IPS-NIHi7 (cell line): ENCODE results near the gene SLC25A11.
A peak's percentile ranks its signal among the peaks of the same experiment; 100 is the strongest.

Source experiments
- DNase-seq: peaks from one replicate; pipeline ENCODE4 v3.0.0; 2012; ENCODE audit warnings: mixed read lengths; ENCODE audit errors: extremely low spot score

SLC25A11 gene, protein sequence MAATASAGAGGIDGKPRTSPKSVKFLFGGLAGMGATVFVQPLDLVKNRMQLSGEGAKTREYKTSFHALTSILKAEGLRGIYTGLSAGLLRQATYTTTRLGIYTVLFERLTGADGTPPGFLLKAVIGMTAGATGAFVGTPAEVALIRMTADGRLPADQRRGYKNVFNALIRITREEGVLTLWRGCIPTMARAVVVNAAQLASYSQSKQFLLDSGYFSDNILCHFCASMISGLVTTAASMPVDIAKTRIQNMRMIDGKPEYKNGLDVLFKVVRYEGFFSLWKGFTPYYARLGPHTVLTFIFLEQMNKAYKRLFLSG

DNA sequence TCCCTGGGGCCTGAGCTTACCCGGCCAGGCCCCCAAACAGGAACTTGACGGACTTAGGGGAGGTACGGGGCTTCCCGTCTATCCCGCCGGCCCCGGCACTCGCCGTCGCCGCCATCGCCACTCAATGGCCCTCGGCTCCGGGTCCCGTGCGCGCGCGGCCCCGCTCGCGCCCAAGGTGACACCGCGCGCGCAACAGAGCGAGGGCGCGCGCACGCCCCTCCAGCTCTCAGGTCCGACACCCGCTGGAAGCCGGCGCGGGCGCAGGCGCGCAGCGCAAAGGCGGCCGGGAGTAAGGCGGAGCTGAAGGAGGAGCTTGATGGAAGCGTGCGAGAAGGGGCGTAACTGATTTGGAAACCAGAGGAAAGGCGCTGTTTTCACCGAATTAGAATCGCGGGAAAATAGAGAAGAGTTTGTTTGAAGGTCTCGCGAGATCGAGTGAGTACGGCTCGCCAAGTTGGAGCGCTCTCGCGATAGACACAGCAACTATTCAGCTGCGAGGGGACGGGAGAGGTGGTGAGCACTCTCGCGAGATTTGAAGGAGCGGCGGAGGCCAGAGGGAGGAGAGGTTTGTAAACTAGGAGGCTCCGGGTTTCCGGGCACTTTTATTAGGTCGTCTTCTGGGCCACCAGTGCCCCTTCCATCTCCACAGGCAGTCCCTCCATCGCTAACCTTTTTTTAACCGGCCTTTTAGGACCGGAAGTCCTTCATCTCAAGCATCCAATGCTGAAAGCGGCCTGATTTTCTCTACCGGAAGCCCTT is at the start of gene SLC25A11, which contains the start of gene RNF167:
SLC25A11 (minus strand) TSS at position 251 of the 759 bp plus-strand sequence; CDS start at position 115, 136 bp downstream.
RNF167 (plus strand) TSS at position 473 of the 759 bp plus-strand sequence. CDS start 642 bp downstream, outside the sequence.
- peak; percentile 96 for DNase-seq

DNA sequence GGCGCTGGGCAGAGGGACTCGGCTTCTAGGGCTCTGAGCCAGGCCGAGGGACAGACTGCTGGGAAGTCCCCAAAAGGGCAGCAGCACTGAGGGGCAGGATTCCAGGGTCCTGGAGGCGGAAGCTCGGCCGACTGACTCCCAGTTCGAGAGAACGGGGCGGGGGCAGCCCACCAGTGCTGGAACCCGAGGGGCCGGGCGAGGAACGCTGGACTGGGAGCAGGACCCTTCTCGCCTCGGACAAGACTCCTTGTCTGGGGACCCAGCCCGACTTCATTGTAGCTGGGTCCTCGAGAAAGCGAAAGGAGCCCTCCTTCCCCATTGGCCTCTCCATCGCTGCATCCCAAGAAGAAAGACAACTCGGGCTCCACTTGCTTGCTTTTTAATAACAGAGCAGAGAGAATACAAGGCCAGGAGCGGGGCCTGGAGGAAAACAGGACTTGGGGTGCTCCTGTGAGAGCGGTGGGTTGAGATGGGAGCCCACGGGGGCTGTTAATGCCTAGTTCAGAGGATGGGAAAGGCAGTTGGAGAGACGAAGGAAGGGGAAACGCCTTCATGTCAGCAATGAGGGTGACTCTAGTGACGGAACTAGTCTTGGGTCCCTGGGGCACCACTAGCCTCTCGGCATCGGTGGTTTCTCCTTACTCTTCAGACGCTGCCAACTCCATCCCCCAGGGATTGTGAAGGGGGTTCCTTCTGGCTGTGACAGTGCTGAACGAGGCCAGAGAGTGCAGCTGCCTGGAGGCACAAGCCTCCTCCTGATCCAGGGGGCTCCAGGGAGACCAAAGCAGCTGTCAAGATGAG is 48.1 kb upstream of the SLC25A11 start:
- no peak for DNase-seq

DNA sequence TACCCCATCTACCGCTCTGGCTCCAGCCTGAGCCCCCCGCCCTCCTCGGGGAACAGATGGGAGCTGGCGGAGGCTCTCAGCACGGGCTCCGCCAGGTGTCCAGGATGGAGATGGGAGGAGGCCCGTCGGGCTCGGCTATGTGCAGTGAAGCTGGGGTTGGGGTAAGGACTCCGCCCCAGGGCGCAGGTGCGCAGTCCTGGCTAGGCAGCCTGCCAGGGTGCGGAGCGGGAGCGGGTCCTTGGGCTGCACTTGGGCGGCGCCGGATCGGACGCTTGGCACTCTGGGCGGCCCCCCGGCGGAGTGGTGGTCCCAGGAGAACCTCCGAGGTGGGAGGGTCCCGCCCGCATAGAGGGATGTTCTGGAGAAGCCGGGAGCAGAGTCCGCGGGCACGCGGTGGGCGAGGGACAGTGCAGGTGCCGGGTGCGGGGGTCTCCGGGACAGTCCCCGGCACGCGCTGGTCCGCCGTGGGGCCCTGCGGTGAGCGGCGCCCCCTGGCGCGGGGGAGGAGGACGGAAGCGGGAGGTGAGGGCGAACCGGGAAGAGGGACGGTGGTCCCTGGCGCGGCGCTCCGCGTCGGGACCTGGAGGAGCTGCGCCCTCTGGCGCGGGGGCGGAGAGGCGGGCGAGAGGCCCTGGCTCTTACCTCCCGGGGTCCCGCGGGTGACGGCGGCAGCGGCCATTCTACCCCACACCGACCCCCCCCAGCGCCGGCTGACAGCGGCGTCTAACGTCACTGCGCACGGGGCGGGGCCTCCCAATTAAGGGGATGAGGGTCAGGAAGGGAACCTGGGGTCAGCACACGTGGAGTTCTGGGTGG is 47.3 kb upstream of the SLC25A11 start, which contains the start of gene CAMTA2:
CAMTA2 (minus strand) TSS at position 725 of the 816 bp plus-strand sequence. CDS start 1,453 bp downstream, outside the sequence.
- peak; percentile 78 for DNase-seq

DNA sequence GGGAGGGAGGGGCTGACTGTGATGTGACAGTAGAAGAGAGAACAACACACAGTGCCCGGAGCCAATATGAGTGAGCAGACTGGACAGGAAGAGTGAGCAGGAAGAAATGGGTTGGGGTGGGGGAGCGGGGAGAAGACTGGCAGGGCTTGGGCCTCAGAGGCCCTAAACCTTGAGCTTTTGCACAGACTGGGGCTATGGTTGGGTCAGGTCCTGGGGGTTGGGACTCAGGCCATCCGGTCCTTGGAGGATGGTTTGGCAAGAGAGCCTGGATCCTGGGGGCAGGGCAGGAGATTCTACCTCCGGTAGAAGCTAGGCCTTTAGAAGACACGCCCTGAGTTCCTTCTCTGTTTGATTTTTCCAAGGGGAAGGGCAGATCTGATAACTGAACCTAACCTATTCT is 46.6 kb upstream of the SLC25A11 start:
- DNase-seq, result no peak

DNA sequence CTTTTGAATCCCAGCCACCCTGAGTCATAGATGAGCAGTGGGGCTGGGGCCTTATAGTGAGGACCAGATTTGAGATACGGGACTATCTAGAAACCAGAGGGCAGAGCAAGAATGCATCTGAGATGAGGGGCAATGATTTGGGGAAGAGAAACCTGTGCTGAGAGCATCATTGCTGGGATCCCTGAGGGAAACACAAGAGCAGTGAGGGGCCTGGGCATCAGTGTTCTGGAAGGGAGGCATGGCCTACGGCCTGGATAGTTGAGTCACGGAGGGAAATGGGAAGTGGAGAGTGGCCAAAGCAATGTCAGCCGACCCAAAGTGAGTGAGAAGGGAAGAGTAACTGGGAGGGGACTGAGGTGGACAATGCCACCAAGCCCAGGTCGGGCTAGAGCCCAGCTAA is 42.5 kb upstream of the SLC25A11 start:
- no peak for DNase-seq

DNA sequence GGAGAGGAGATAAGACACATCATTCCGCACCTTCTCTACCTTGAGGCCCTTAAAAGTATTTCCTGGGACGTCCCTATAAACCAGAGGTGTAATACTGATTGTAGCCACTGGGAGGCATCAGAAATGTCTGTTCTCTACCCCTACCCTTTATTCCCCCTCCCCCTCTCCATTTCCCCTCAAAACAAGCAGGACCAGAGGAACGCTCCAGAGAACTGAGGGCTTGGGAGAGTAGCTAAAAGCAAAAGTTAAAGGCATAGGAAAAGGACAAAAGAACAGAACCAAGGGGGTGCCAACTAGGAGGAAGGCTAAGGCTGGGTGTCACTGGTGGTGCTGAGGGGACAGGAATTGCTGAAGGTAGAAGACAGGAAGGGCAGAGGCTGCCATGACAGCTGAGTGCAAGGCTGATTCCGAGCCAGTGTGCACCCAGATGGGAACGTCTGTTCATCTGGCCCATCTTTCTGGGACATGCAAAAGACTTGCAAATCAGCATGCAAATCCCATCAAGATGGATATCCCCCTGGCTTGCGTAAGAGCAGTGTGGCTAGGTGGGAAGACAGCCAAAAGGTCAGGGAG is 40.9 kb upstream of the SLC25A11 start:
- DNase-seq, result peak; percentile 84

DNA sequence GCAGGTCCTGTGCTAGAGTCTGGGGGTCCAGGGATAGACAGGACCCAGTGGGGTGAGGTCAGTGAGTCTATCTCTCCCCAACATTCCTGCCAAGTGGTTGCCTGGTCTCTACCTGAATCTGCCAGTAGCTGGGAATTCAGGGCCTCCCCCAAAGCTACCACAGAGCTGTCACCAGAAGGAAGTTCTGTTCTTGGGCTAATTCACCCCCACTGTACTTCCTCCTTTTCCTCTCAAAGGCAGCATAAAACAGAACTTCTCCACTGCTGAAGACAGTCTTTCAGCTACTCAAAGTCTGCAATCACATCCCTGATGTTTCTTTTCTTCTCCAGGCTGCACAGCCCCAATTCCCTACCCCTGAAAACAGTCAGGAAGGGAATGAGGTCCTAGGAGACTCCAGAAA is 38.9 kb upstream of the SLC25A11 start:
- DNase-seq, result no peak

DNA sequence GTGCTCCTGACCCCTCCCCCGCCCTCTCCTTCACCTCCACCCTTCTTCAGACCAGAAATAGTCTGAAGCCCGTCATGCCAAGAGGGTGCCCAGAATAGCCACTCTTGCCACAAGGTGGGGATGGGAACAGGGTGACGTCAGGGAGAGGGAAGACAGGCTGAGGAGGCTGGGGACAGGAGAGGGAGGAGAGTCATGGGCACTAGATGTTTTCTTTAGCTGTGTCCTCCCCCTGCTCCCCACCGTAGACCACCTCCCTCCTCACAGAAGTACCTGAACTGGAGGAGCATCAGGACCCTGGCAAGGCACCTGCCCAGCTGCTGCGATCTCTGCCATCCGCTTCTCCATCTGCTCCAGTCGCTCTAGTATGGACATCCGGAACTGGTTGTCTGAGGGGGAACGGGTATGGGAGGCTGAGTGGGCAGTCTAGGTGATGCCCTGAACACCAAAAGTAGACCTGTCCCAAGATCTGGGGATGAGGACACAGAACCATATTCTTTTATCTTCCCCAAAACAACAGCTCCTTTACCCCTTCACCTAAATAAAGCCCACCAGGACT is 34.3 kb upstream of the SLC25A11 start:
- no peak for DNase-seq

DNA sequence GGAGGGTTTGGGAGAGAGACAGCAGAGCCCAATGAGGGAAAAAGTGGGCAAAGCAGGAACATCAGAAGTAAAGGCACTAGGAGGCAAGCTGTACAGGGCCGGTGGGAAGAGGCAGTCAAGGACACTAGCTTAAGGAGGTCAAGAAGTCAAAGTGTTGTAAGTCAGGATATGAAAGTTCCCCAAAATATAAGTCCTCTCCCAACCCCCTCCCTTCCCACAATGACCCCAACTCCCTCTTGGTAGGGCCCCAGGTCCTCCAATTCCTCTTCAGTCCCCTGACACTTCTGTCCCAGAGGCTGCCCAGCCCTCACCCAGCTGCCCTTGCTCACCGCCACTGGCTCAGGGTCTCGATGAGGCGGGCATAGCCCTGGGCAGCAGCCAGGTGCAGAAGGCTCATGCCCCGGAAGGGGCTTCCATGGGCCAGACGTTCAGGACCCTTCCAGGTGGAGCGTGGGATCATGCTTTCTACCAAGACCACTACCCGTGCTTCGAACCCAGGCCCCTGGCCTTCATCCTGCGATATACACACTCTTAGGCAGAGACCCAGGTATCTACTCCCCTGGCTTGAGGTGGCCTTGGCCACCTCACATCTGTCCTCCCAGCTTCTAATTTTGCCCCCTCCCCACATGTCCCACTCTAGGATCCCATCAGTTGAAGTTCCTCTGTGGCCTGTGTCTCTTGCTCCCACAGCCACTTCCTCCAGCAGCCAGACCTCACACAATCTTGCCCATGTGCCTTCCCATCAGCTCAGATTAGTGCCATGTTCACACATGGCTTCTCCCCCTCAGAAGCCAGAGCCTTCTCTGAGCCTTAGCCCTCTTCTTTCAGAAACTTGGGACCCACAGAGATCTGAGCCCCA is 33.6 kb upstream of the SLC25A11 start:
- DNase-seq, result no peak

DNA sequence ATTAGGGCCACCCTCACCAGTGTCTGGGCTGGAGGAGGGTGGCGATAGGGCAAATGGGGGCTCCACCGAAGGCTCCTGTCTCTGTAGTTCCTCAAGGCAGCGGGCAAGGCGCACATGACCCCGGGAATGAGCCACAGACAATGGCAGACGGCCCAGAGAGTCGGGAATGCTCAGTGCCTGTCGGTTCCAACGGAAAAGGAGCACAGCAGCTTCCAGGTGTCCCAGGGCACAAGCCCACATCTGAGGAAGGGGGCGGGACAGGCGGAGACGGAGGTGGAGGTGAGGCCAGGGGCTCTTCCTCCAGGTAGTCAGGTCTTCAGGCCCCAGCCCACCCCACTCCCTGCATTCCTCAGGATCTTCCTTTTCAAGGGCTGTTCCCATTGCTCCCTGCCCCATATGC is 32.9 kb upstream of the SLC25A11 start:
- peak; percentile 31 for DNase-seq

DNA sequence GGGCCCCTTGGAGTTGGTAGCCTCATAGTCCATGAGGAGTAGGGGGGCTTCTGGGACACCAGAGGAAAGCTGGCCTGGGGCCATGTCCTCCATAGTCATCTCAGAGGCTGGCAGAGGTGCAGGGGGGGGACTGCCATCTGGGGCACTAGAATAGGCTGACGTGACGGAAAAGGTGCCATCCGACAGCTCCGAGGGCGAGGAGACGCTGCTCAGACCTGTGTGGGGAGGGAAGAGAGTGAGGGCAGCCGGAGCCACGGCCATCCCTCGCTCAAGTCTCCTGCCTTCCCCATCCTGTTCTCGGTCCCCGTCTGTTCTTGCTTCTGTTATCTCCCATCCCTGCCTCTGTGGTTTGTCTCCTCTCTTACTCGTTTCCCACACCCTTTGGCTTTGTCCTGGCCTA is 32.5 kb upstream of the SLC25A11 start:
- DNase-seq, result no peak

DNA sequence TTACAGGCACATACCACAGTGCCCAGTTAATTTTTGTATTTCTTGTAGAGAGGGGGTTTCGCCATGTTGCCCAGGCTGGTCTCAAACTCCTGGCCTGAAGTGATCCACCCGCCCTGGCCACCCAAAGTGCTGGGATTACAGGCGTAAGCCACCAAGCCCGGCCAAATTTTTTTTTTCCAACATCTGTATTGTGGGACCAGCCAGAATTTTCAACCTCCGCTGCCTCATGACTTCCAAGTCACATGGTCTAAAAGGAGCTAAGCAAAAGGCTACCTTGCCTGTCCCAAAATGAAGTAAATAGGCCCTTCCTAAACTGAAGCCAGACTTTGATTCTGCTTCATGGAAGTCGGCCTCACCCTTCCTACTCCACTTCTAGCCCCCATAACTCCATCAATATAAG is 32.0 kb upstream of the SLC25A11 start:
- no peak for DNase-seq

DNA sequence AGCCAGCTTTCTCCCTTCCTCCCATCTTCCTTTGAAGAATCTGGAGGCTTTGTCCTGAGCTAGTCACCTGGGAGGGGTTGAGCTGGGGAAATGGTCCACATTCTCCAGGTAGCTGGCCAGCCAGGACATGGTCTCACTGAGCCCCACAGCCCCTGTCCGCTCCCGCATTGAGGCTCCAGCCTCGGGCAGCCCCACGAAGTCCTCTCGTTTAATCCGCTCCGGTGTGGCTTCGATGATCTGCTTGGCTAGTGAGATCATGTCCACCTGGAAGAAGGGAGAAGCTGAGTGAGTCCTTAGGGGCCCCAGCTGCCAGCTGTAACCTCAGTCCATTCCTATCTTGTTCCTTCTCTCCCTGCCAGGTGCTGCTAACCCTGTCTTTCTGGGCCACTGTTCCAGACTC is 30.4 kb upstream of the SLC25A11 start:
- no peak for DNase-seq

DNA sequence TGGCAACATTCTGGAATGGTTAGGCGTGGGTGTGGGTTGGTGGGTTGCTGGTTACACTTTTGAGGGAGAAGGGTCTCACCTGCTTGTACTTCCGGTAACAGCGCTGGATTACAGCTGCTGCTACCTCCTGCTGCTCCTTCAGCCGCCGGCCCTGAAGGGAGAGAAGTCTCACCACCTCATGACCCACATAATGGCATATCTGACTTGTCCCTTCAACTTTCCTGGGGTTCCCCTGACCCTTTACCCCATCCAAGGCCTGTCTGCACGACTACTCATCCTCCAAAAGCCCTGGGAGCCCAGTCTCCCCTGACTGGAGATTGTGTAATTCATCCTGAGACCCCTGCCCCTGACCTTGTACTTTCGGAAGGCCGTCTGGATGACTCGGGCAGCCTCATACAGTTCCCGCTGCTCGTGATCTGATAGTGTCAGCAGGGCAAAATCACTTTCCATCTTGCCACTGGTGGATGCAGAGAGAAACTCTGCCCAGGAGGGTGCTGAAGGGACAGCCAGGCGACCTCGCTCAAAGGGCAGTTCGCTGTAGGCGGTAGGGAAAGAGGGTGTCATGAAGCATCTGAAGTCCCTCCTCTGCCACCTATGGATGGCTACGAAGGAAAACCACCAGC is 29.8 kb upstream of the SLC25A11 start:
- DNase-seq, result no peak

DNA sequence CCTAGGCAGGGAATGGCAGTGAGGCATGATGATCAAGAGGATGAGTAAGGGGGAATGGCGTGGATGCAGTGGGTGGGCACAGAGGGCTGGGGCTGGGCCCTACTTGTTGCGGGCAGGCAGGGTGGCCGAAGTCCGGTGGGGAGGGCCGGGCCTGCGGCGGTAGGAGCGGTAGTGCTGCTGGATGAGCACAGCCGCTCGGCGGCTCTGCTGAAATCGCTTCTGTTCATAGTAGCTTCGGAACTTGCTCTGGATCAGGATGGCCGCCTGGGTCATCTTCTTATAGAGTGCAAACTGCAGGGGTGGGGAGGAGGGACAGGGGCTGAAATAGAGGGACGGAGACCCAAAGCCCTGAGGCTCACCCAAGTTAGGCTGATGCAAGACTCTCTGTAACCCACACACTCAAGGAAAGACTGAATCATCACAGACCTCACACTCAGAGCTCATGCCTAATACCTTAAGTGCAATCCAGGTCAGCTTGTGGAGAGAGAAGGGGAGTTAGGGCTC is 29.3 kb upstream of the SLC25A11 start:
- DNase-seq, result peak; percentile 23

DNA sequence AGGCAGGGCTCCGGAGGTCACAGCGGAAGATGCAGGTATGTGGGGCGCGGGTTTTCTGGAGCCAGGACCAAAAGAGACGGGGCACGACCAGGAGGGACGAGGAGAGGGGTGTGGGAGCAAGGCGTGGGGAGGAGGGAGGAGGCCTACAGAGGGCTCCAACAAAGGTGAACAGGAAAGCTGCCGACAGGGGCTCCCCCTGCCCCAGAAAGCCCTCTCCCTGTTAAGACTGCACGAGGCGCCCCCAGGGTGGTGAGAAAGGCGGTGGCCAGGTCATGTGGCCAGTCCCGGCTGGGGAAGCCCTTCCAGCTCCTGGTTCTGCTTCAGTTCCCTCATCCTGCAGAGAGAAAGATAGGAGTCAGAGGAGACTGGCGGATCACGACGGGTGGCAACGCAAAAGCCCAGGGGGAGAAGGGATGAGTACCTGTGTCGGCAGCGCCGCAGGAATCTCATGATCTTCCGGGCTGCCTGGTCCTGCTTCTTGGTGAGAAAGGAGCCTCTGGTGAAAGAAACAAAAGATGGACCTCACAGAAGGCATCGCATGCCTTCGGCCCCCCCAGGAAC is 28.7 kb upstream of the SLC25A11 start:
- DNase-seq, result peak; percentile 46

DNA sequence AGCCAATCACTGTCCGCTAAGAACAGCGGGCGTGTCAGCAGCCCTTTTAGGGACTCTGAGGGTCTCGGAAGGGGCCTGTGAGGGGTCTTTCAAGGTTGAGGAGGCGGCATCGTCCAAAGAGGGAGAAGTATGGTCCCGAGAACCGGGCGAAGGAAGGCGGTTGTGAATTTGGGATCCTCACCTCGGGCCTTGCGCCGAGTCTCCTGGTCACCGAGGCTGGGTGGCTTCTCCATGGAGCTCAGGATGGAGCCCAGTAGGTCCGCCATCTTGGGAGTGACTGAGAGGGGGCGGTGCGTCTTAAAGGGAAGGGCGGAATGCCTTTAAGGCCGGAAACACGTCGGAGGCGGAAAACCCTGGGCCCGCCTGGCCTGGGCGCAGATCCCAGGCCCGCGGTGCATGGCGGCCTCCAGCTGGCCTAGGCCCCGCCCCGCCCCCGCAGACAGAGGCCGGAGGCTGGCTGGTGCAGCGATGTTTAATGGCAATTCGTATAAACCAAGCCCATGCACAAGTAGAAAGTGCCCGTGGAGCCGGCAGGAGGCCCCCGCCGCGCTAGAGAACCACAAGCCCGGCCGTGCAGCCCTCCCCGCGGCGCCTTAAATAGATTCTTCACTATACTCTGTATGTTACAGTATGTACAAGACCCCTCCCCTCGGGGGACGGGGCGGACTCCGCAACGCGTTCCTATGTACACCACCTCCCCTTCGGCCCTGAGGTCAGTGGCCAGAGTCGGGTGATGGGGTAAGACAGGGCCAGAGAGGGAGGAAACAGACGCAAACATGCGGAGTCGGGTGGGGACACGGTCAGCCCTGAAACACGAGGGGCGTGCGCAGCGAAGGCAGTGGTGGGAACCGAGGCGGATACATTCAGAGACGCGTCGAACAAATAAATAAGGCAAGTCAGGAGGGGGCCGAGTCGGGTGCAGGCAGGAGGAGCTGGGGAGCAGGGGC is 28.0 kb upstream of the SLC25A11 start, which contains the start of gene SPAG7:
SPAG7 (minus strand) TSS at position 279 of the 947 bp plus-strand sequence; CDS start at position 266, 13 bp downstream.
- DNase-seq, result peak; percentile 91
